Measurements from ENCODE around the gene C4BPA.

The C4BPA gene

DNA sequence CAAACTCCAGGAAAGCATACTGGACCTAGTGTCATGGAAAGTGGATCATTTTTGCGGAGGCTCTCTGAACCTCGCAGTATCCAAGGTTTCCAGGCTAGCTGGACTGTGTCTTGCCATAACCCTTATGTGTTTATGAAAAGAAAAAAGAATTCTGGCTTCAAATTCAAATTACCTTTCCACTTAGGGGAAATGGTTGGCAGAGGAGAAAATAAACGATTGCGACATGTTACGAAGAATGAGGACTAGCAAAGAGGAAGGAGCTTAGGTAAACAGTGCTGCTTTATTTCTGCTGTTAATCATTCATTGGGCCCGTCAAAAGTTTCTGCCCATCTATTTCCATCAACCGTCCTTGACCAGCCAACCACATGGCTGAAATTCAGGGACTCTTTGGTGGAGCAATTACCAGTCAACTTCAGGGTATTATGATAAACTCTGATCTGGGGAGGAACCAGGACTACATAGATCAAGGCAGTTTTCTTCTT, at the start of gene C4BPA:
Gene C4BPA (plus strand): TSS at position 342 of the 482 bp plus-strand sequence. CDS start 8,793 bp downstream, outside the sequence.
- DNase-seq (ENCODE audit: low spot score): no peak

DNA sequence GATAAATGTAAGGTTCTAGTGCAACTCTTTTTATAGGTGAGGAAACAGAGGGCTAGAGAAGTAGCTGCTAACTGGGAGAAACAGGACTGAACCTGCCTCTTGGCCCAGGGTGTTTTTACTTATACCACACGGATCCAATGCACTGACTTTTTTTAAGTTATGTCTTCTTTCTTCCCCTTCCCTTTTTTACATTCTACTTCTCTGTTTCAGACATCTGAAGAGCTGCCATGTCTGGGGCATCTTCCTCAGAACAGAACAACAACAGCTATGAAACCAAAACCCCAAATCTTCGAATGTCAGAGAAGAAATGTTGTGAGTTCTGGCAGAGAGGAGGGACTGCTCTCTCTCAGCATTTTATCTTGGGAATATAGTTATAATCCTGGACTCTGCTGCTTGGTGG, 49.5 kb upstream of the C4BPA start:
- DNase-seq (ENCODE audit: low spot score): no peak

DNA sequence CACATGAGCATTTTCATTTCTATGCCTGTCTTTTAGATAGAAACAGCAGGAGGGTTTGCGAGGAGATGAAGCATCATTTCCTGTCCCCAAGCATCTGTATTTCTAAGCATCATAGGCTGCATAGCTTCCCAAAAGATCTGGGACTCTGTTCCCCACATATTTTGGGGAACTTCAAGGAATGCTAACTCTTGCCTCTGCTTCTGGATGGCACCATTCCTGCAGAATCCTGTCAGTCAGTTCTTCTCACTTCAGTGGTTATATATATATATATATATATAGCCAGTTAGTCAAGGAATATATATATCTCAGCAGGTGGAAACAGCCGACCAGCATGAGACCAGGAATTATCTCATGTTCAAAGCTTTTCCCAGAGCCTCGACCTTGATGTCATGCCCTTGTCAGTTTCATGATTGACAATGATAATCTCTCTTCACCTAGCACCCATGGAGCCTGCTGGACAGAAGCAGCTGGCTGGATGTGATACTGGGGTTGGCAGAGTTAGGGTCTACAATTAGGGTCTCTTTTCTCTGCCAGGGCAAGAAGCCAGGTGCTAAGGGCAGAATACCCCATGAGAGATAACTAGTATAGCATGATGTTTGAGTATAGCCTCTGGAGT, 48.5 kb upstream of the C4BPA start:
- DNase-seq (ENCODE audit: low spot score): no peak

- DNase-seq (ENCODE audit: low spot score): no peak
These were observed 47.4 kb upstream of the C4BPA start for GRCh38 chr1:207056673-207057072.

DNA sequence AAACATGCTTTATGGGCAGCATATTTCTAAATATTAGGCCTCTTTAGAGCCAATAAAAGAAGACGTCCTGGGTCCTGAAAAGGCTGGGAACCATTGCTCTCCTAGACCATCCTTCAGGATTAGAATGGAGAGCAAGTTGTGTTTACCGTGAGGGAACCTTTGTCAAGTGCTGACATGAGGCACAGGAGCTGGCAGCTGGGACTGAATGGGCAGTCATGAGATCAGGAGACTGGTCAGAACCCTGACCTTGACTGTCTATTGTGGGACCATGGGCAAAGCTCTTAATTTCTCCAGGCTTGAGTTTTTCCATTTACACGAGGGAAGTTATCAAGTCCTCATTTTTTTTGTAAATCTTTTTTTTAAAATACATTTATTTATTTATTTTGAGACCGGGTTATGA, 45.8 kb upstream of the C4BPA start:
- DNase-seq (ENCODE audit: low spot score): no peak

GRCh38 chr1:207058878-207059867, 44.9 kb upstream of the C4BPA start:
- DNase-seq (ENCODE audit: low spot score): no peak

DNA sequence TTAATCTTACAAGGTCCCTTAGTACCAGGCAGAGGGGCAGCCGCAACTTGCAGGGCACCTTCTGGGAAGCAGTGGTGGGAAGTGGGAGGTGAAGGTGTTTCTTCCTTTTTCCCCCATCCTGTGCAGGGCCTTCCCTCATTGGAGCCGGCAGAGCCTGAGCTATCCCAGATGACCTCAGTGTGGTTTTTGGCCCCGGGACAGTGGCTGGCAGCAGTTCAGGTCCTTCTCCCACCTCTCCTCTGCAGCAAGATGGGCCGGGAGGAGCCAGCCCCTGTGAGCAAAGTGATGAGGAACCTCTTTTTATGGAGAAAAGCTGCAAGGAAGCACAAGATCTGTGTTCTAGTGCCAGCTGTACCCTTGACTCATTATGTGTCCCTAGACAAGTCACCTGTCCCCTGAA, 44.2 kb upstream of the C4BPA start:
- DNase-seq (ENCODE audit: low spot score): no peak

GRCh38 chr1:207060596-207060995, 43.4 kb upstream of the C4BPA start:
- DNase-seq (ENCODE audit: low spot score): no peak

- no peak for DNase-seq (ENCODE audit: low spot score)
These were observed 42.0 kb upstream of the C4BPA start for GRCh38 chr1:207062058-207062457.

DNA sequence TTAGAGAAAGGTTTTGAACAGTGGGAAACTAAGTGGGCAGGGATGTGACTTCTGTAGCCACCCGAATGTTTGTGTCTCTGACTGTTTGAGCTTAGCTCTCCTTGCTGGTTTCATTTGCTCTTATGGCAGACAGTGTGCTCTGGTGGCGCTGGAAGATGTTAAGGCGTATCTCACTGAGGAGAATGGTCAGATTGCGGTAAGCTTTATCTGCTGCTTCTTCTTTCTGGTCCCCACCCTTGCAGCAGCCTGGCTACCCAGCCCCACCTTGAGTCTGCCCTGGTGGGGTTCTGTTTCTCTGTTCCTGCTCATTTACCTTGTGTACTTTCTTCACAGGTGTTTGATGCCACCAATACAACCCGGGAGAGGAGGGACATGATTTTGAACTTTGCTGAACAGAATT, 41.0 kb upstream of the C4BPA start:
- DNase-seq (ENCODE audit: low spot score): no peak

DNA sequence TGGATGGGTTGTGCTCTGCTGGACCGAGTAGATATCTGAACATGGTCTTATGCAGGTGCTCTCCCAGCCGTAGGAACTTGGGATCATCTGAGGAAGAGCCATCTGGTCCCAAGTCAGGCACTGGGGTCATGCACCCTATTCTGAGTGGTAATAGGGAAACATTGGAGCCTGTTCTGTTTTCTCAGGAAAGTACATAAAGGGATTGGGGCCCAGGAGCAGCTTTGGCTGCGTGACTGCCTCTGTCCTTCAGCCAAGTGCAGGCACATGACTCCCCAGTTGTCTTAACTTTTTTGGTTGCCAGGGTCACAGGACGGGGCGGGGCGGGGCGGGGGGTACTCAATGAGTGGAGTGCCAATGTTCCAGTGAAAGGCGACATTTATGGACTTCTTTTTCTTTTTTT, 39.5 kb upstream of the C4BPA start:
- DNase-seq (ENCODE audit: low spot score): no peak

DNA sequence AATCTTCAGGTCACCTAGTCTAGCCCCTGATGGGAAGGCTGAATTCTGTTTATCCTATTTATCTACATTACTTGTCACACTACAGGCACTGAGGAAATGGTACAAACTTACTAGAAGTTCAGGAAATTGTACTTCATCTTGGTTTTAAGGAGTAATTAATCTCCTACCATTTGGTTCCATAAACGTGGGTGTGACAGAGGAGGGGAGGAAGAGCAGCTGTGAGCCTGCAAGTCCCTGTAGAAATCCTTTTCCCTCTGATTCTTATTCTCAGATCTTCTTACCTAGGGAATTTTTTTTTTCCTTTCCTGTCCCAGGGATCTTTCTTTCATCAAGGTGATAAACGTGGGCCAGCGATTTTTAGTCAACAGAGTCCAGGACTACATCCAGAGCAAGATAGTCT, 36.8 kb upstream of the C4BPA start:
- no peak for DNase-seq (ENCODE audit: low spot score)

DNA sequence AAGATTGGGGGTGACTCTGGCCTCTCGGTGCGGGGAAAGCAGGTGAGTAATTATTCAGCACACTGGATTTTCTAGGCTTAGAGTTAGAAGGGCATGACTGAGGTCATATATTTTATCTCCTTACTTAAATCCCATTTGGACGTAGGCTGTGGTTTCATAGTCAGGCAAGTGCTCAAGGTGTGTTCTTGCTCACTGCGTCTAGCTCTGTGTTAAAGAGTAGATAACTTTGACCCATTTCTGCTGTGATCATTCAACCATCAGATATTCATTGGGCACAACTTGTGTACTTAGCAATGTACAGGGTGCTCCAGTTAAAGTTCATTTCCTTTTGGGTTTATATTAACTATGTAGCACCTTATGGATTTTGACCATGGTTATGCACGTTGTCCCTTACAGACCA, 36.4 kb upstream of the C4BPA start:
- DNase-seq (ENCODE audit: low spot score): no peak

DNA sequence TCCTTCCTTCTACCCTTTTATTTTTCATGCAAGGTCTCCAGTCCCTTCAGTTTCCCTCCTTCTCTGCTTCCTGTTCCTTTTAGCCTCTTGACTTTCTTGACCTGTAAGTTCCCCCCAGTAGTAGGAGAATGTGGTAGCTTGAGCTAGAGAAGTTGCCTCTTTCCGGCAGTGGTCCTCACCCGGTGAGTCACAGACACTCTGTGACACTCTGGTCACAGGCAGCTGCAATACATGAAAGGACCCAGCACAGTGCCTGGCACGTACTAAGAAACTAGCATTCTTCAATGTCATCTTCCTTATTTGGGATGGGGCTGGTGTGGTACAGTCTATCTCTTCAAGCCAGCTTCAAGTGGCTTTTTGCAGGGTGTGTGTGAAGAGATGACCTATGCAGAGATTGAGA, 35.0 kb upstream of the C4BPA start:
- DNase-seq (ENCODE audit: low spot score): no peak

GRCh38 chr1:207069858-207070506, 34.1 kb upstream of the C4BPA start:
- DNase-seq (ENCODE audit: low spot score): no peak

DNA sequence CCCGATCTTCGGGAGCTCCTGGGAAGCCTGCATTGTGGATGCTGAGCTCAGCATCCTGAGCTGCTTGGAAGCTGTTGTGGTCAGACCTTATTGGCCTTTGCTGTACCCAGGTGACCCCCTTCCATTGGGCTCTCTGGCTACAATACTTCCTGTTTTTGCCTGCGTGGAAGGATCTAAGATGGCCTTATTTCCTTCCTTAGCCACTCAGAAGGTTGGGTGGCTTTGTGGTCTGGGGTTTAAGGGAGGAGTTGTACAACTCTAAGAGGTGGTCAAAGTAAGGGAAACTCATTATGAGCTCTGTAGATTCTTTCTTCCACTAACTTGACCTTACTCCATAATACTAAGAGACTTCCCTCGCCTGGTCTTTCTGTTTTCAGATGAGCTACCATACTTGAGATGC, 33.2 kb upstream of the C4BPA start:
- no peak for DNase-seq (ENCODE audit: low spot score)

DNA sequence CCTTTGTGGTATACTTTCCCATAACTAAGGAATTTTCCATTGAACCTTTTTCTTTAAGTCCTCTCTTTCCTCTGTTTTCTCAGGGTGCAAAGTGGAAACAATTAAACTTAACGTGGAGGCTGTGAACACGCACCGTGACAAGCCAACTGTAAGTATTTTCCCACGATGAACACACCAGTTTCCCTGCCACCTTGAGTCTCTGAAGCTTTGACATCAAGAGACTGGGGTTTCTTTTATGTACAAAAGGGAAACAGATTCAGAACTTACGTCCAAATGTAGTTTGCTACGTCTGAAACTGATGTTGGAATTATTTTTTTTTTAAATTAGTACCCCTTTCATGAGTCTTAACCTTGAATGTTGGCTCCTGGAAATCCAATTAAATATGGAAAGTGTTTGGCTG, 32.6 kb upstream of the C4BPA start:
- DNase-seq (ENCODE audit: low spot score): no peak

- DNase-seq (ENCODE audit: low spot score): no peak
These were observed 31.8 kb upstream of the C4BPA start for GRCh38 chr1:207072233-207072632.

- DNase-seq (ENCODE audit: low spot score): no peak
These were observed 29.9 kb upstream of the C4BPA start for GRCh38 chr1:207073906-207074820.

- DNase-seq (ENCODE audit: low spot score): no peak
These were observed 27.7 kb upstream of the C4BPA start for GRCh38 chr1:207076181-207076955.

DNA sequence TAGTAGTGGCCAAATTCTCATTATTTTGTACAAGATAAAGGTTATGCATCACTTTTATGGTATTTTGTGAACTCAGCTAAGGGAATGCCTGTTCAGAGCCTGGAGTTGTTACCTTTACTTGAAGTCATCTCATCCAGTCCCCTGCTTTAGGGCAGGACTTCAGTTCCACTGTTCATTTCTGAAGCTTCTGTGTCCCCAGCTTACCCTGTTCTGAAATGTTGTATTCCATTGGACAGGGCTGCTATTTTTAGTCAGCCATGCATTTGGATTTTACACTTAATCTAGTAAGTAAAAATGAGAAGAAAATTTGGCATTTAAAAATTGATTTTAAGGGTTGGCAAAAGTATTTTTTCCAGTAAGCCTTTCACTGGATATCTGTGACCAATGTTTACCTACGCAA, 27.0 kb upstream of the C4BPA start:
- DNase-seq (ENCODE audit: low spot score): no peak

Data from activated CD4-positive, alpha-beta T cell treated with anti-CD3 and anti-CD28 coated beads, Interleukin-2, Interleukin-4, amounts not matched to agents 100 ng/mL and 50 ng/mL, durations not matched to agents 16 hours and 8 hours (primary cell).